Right lobe of liver (tissue), 6 donors: ENCODE data around the gene ADGRA1. TPM values are rescaled to one million over a fixed set of nuclear protein-coding genes. Genes with fewer than 3 reads are reported as not detected.

Experiments
- ATAC-seq, 4 donors: fragments of 200-7000 bp; cut with Tn5 transposase; one replicate each; pipeline ENCODE4 v1.9.1; 2020; ENCODE audit warnings: mild to moderate bottlenecking in 4 of 4, moderate library complexity in 4 of 4
- DNase-seq, 3 donors: peaks; one replicate each; pipeline ENCODE4 v3.0.0-alpha.2; 2020
- H3K27ac ChIP-seq, 3 donors: fragments of 200-600 bp; one replicate each; pipeline ENCODE4 v1.8.0; 2022
- H3K27me3 ChIP-seq, 2 donors: fragments of 200-600 bp; one replicate each; pipeline ENCODE4 v1.8.0; 2022
- H3K36me3 ChIP-seq, 4 donors: fragments of 200-600 bp; sonication (generic) in 1 of 4; one replicate each; pipeline versions ENCODE4 v1.5.1 to v1.8.0; 2017 to 2022; ENCODE audit warnings: control low read depth in 1 of 4
- H3K4me1 ChIP-seq, 4 donors: fragments of 200-600 bp; sonication (generic) in 1 of 4; one replicate each; pipeline versions ENCODE4 v1.5.1 to v1.8.0; 2017 to 2022; ENCODE audit warnings: control low read depth in 1 of 4
- H3K4me3 ChIP-seq, 3 donors: fragments of 200-600 bp; one replicate each; pipeline ENCODE4 v1.8.0; 2022
- H3K9me3 ChIP-seq, 4 donors: fragments of 200-600 bp; sonication (generic) in 1 of 4; one replicate each; pipeline versions ENCODE4 v1.5.1 to v1.8.0; 2017 to 2022; ENCODE audit warnings: control low read depth in 1 of 4
- CTCF ChIP-seq, 4 donors: fragments of 200-600 bp in 3 of 4; fragments of 450-650 bp in 1 of 4; IDR thresholded peaks; one replicate each; pipeline versions ENCODE4 v1.5.1 to v1.8.0; 2016 to 2022; ENCODE audit warnings: antibody characterized with exemption in 4 of 4, mild to moderate bottlenecking in 2 of 4
- POLR2A ChIP-seq: fragments of 450-650 bp; IDR thresholded peaks from one replicate; pipeline ENCODE4 v1.6.1; 2017; ENCODE audit warnings: antibody characterized with exemption, mild to moderate bottlenecking
- WGBS: methylation state at CpG from one replicate; pipeline ENCODE4 v1.1.6; 2018; ENCODE audit warnings: low coverage, low lambda C conversion rate; ENCODE audit not compliant: insufficient coverage; ENCODE audit errors: missing lambda C conversion rate; 5-methylcytosine and 5-hydroxymethylcytosine counted together
- intact Hi-C, 2 donors: fragments of 100-400 bp; cut with DNase I; formaldehyde crosslinking; loops; one replicate each; pipeline versions ENCODE4 v1.11.2 to v1.14.1; 2022
- total RNA-seq, 6 experiments: library from RNA; depleted of rRNA in 2 of 6; stranded (reverse); fragments of >200 nt in 2 of 6; fragmentation: NEBNext Ultra II Directional in 3 of 6; extraction: Animal tissue kit (Norgen Biotek cat#: 25700) in 3 of 6; gene quantifications; one replicate each; pipeline versions ENCODE4 v1.1.0 to v1.2.4, GENCODE V29; 2016 to 2023
- donor health status: DM: no; HTN: yes; CAD: no.
- donor health status: DM: no; HTN: no; CAD: no.
- donor health status: DM: no; HTN: no; CAD: no.
- donor health status: DM: no; HTN: yes; CAD: no.
- donor health status: DM: no; HTN: yes; CAD: no.

The ADGRA1 gene
- total RNA-seq, 6 experiments from 2014 or later = 0.10 to 0.46 (median 0.16) TPM; not detected in 1

GRCh38 chr10:133179128-133179520 lies 91.4 kb downstream of the ADGRA1 start:
- no peaks in the 10 kb centered on the region for H3K27me3 ChIP-seq
- no peak overlapping the region for H3K4me3 ChIP-seq
- 75% methylated on average over 7 of the region's 11 CpGs for WGBS
- no peak overlapping the region for H3K27ac ChIP-seq
- DNase-seq (peak in 2 of 3 donors; percentile 8 to 25), ATAC-seq (no peak)
- TF ChIP-seq POLR2A = no peak
- TF ChIP-seq CTCF (IDR thresholded peaks at IDR 0.05) = no peak
- intact Hi-C loops = no loop called here
- no peaks in the 10 kb centered on the region for H3K36me3 ChIP-seq
- no peaks in the 10 kb centered on the region for H3K9me3 ChIP-seq
- no peaks in the 10 kb centered on the region for H3K4me1 ChIP-seq

DNA sequence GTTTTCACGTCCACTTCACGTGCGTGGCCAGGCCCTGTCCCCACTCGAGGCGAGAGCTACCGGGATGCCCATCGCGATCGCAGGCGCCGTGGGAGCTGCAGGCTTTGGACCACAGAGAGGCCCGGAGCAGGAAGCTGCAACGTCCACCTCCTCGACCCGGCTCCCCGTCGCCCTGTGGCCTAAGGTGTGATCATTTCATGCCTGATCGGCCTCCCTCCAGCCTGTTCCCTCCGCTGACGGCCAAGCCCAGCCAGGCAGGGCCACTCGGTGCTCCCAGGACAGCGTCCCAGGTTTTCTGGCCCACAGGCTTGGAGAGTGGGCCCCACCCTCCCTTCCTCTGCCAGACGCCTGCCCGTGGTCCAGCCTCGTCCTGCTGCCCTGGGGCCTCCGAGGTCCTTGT lies 91.9 kb downstream of the ADGRA1 start:
- intact Hi-C loops = no loop called here

DNA sequence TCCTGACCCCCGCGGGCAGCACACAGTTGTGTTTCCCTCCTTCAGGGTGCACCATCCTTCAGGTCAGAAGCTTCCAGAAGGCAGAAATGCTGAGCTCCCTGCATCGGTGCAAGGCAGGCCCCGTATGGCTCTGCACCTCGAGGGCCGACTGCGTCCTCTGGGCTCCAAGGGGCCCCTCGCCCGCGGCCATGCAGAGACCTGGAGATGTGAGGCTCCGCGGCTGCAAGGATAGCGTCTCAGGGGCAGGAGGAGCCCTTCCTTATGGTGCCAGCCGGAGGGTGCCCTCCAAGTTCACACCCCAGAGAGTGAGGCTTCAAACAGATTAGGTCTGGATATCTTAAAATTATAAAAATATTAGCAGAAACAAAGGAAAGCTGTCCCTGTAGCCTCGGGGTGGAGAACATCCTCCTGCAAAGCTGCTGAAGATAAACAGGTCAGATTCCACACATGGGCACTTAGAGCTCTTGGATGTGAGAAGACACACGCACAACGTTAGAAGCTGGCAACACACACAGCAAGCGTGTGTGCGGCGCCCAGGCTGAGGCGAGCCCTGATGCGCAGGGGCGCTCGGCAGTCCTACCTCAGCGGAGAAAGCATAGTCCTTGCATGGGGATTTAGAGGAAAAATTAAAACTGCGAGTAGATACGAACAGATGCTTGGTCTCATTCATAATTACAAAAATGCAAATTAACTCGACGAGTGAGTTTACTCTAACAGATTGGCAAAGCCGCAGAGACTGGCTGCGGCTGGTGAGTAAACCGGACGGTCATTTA lies 92.7 kb downstream of the ADGRA1 start:
- no peak for TF ChIP-seq POLR2A
- no peak for TF ChIP-seq CTCF (IDR thresholded peaks at IDR 0.05)
- Histone ChIP-seq H3K4me3 (no peak overlapping the region), H3K27me3 (no peaks in the 10 kb centered on the region), H3K27ac (no peak overlapping the region), H3K4me1 (no peaks in the 10 kb centered on the region), H3K9me3 (no peaks in the 10 kb centered on the region), H3K36me3 (no peaks in the 10 kb centered on the region)
- intact Hi-C loops = no loop called here
- ATAC-seq (no peak), DNase-seq (peak in 1 of 3 donors; percentile 51)
- 75% methylated on average over 23 of the region's 33 CpGs for WGBS

More for the DNA sequence above, 91.9 kb downstream of the ADGRA1 start:
- Histone ChIP-seq H3K36me3 (no peaks in the 10 kb centered on the region), H3K27ac (no peak overlapping the region), H3K27me3 (no peaks in the 10 kb centered on the region), H3K9me3 (no peaks in the 10 kb centered on the region), H3K4me3 (no peak overlapping the region), H3K4me1 (no peaks in the 10 kb centered on the region)
- ATAC-seq (no peak), DNase-seq (peak in 2 of 3 donors; percentile 9 to 36)
- TF ChIP-seq CTCF (IDR thresholded peaks at IDR 0.05) (no peak), POLR2A (no peak)
- WGBS = 64% methylated on average over 10 of the region's 26 CpGs

GRCh38 chr10:133180965-133181639 lies 93.4 kb downstream of the ADGRA1 start:
- H3K9me3 ChIP-seq = no peaks in the 10 kb centered on the region
- peak in 1 of 4 donors; percentile 14 for ATAC-seq
- no peaks in the 10 kb centered on the region for H3K36me3 ChIP-seq
- peak in 1 of 3 donors; percentile 47 for DNase-seq
- no peaks in the 10 kb centered on the region for H3K4me1 ChIP-seq
- TF ChIP-seq POLR2A = no peak
- no peak for TF ChIP-seq CTCF (IDR thresholded peaks at IDR 0.05)
- H3K27ac ChIP-seq = no peak overlapping the region
- 63% methylated on average over 12 of the region's 23 CpGs for WGBS
- H3K27me3 ChIP-seq = no peaks in the 10 kb centered on the region
- H3K4me3 ChIP-seq = no peak overlapping the region
- intact Hi-C loops = no loop called here

Other genes starting within 250 kb of the ADGRA1 start
- gene CFAP46, start 145.4 kb upstream of the ADGRA1 start, total RNA-seq = under 1 TPM; 0.16 to 0.67 (median 0.32) TPM
- gene KNDC1, start 72.3 kb downstream of the ADGRA1 start, total RNA-seq = 10 to 100 TPM in 2 of 6 experiments, 1 to 10 TPM in 3, under 1 TPM in 1; 0.54 to 11.6 (median 8.2) TPM
- not detected for gene UTF1, start 142.3 kb downstream of the ADGRA1 start, total RNA-seq
- under 1 TPM; 0.09 to 0.38 (median 0.19) TPM for gene VENTX, start 149.9 kb downstream of the ADGRA1 start, total RNA-seq
- gene ADAM8, start 188.9 kb downstream of the ADGRA1 start, total RNA-seq = 1 to 10 TPM; 2.6 to 8.8 (median 5.2) TPM
- 10 to 100 TPM; 19.6 to 30.0 (median 25.6) TPM for gene TUBGCP2, start 220.9 kb downstream of the ADGRA1 start, total RNA-seq
- 10 to 100 TPM; 17.4 to 30.2 (median 25.9) TPM for gene ZNF511, start 221.0 kb downstream of the ADGRA1 start, total RNA-seq
- not detected for gene CALY, start 249.0 kb downstream of the ADGRA1 start, total RNA-seq